DMS53 treated with DMSO at 0.1 percent for 48 hours (cell line): ENCODE measurements around the gene LYAR.

Experiments
- DNase-seq: peaks from one replicate; lab custom pipeline; 2025; ENCODE audit not compliant: unreplicated experiment; lab: John Stamatoyannopoulos, UW

LYAR gene, protein sequence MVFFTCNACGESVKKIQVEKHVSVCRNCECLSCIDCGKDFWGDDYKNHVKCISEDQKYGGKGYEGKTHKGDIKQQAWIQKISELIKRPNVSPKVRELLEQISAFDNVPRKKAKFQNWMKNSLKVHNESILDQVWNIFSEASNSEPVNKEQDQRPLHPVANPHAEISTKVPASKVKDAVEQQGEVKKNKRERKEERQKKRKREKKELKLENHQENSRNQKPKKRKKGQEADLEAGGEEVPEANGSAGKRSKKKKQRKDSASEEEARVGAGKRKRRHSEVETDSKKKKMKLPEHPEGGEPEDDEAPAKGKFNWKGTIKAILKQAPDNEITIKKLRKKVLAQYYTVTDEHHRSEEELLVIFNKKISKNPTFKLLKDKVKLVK

GRCh38 chr4:4289941-4290850 is at the start of gene LYAR, which contains the start of gene ZBTB49:
LYAR (minus strand) TSS chr4:4290154; CDS start chr4:4283742, 6,412 bp downstream.
ZBTB49 (plus strand) TSS chr4:4290251; CDS start chr4:4299946, 9,695 bp downstream.
- peak; percentile 95 for DNase-seq

GRCh38 chr4:4339504-4340085 is 49.6 kb upstream of the LYAR start:
- DNase-seq: no peak

- no peak for DNase-seq
Measured at GRCh38 chr4:4338210-4339001, 48.5 kb upstream of the LYAR start.

DNA sequence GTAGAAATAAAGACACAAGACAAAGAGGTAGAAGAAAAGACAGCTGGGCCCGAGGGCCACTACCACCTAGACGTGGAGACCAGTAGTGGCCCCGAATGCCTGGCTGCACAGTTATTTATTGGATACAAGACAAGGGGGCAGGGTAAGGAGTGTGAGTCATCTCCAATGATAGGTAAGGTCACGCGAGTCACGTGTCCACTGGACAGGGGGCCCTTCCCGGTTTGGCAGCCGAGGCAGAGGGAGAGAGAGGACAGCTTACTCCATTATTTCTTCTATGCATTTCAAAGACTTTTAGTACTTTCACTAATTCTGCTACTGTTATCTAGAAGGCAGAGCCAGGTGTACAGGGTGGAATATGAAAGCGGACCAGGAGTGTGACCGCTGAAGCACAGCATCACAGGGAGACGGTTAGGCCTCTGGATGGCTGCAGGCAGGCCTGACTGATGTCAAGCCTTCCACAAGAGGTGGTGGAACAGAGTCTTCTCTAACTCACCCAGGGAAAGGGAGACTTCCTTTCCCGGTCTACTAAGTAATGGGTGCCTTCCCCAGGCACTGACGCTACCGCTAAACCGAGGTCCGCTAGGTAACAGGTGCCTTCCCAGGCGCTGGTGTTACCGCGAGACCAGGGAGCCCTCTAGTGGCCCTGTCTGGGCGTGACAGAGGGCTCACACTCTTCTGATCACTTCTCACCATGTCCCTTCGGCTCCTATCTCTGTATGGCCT is 45.0 kb upstream of the LYAR start:
- peak; percentile 86 for DNase-seq

DNA sequence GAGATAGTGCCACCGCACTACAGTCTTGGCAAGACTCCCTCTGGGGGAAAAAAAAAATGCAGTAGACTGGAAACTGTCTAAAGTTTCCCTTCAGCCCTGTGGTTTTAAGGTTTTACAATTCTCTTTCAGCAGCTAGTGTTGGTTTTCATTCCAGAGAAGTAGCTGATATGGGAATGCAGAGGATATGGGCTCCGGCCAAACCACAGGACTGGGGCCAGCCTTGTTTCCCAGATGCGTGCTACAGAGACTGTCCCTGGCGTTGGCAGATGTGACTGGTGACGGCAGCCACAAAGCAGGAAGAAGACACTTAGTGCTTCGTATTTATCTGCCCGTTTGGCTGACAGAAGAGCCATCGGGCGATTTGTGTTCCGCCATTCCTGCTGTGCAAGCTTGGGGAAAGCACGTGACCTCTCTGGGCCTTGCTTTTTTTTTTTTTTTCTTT is 43.3 kb upstream of the LYAR start:
- peak; percentile 48 for DNase-seq

DNA sequence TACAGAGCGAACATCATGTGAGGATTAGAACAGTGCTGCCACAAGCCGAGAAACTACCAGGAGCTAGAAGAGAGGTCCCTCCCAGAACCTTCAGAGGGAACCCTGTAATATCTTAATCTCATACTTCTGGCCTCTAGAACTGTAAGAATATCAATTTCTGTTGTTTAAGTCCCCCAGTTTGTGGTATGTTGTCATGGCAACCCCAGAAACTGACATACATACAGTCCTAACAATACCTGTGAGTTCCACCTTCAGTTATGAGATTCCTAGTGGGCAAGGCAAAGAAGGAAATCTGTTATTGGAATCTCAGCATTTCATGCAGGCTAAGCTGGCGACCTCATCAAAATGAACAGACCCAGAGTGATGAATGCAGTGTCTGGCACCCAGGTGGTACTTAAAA is 42.6 kb upstream of the LYAR start:
- DNase-seq: no peak

- no peak for DNase-seq
Measured at GRCh38 chr4:4330794-4331193, 40.8 kb upstream of the LYAR start.

- no peak for DNase-seq
Measured at GRCh38 chr4:4329496-4329895, 39.5 kb upstream of the LYAR start.

GRCh38 chr4:4328840-4329239 is 38.9 kb upstream of the LYAR start:
- no peak for DNase-seq

DNA sequence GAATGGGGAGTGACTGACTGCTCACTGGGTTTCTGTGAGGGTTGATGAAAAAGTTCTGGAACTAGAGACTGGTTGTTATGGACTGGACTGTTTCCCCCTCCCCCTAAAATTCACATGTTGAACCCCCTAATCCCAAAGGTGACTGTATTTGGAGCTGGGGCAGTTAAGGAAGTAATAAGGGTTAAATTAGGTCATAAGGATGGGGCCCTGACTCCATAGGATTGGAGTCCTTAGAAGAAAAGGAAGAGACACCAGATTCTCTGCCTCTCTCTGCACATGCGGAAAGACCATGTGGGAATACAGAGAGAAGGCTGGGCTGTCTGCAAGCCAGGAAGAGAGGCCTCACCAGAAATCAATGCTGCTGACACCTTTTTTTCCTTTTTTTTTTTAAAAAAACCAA is 38.3 kb upstream of the LYAR start:
- DNase-seq: no peak

DNA sequence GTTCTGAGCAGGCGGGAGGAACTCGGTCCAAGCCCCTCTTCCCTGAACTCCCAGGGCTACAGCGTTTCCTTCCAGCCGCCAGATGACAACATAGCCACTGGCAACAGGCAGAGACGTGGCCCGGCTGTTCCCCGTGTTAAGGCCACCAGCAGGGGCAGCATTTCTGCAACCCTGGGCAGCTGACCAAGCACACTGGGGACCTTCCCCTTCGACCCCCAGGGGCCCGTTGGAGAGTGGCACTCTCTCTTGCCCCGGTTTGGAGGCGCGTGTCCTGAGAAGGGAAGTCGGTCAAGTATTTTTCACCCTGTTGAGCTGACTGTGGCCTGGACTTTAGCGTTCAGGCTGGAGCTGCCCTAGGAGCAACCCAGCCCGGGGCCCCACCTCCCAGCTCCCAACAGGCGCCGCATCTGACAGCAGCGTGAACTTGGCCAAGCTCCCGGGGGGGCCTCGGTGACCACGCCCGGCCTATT is 37.7 kb upstream of the LYAR start:
- DNase-seq: peak; percentile 64

GRCh38 chr4:4326166-4326565 is 36.2 kb upstream of the LYAR start:
- DNase-seq: no peak

DNA sequence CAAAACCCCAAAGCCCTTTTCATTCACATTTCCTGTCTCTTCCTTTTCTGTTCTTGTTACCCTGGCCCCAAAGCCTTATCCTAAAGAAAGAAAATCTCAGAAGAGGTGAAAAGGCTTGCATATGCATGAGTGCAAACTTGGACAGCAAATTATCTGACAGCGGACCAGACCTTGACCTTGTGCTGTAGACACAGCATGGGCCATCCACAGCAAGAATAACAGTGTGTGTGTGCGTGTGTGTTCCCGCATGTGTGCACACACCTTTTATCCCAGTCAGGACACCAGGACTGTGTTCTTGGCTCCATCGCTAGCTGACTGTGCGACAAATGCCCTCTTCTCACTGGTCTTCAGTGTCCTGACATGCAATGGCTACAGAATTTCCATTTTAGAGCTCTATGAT is 35.4 kb upstream of the LYAR start:
- no peak for DNase-seq

DNA sequence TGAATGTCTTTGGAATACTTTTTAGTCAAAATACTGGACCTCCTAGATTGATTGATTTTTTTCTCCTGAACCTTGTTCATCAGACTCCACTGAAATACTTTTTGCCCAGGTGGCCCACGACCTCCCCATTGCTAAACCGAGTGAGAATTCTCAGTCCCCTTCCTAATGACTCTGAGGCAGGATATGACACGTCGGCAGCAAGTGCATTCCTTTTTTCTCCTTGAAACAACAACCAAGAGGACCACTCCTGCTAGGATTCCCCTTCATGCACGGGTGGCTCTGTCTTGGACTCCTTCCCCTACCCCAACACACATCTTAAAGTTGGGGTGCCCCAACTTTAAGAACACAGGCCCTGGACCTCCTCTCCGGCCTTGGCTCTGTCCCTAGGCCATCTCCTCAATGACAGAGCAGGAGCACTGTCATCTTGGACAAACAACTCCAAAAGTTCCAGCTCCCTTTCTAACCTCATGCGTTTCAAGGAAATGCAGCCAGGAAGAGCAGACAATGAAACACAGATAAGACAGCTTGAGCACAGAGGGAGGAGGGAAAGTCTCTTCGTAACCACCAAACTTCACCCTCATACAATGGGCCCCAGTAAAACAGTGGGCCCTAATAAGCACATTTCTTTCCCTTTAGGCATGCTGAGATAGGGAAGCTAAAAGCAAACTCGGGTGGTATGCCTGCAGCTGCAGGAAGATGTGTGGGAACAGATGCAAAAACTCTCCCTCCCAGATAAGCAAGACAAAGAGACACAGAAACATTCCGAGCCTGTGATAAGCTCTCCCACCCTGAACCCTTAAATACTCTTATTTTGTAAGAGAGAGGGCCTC is 34.0 kb upstream of the LYAR start:
- DNase-seq: no peak

- DNase-seq: no peak
Measured at GRCh38 chr4:4321951-4322688, 32.2 kb upstream of the LYAR start.

DNA sequence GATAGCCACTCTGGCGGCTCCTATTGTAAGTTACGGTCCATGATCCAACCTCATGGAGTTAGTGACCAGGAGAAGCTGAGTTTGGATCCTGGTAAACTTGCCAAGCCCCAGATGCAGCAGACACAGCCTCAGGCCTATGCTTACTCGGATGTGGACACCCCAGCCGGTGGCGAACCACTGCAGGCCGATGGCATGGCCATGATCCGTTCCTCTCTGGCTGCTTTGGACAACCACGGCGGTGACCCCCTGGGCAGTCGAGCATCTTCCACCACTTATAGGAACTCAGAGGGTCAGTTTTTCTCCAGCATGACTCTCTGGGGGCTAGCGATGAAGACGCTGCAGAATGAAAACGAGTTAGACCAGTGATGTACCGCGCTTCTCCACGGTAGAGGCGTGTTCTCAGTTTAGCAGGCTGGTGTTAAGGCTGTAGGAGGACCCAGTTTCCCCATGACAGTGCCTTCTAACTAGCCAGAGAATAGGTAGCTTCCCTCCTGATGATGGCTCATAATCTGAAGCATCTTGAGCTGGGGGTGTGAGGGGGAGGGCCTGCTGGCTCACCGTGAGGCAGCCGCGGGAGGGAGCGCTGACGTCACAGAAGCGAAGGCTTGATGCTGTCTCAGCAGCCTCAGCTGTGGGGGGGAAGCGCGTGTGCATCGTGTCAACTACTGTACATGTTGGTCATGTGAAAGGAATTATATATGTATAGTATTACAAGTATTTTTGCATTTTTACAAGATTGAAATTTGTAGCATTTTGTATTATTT is 31.2 kb upstream of the LYAR start:
- no peak for DNase-seq

DNA sequence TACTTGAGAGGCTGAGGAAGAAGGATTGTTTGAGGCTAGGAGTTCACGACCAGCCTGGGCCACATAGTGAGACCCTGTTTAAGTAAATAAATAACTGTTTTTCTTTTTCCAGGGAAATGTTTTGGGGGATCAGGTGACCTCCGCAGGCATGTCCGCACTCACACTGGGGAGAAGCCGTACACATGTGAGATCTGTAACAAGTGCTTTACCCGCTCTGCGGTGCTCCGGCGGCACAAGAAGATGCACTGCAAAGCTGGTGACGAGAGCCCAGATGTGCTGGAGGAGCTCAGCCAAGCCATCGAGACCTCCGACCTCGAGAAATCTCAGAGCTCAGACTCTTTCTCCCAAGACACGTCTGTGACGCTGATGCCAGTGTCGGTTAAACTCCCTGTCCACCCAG is 30.6 kb upstream of the LYAR start:
- no peak for DNase-seq
